GM06990 (cell line): ENCODE measurements around the gene RAB44.

Experiments used
- DNase-seq: peaks from one replicate; pipeline ENCODE4 v3.0.0-alpha.2; 2011; ENCODE audit not compliant: insufficient read length; ENCODE audit errors: extremely low read depth
- H3K27me3 ChIP-seq: replicated peaks from 2 replicates; pipeline ENCODE4 v1.6.0; 2011; ENCODE audit warnings: low read length; ENCODE audit not compliant: control insufficient read depth, insufficient read depth
- H3K36me3 ChIP-seq: 2 replicates; pipeline ENCODE4 v1.5.1; 2011; ENCODE audit warnings: low read length; ENCODE audit not compliant: control insufficient read depth, insufficient read depth
- H3K4me3 ChIP-seq: replicated peaks from 2 replicates; pipeline ENCODE4 v1.5.1; 2011; ENCODE audit warnings: low read depth, mild to moderate bottlenecking, control low read depth, low read length
- TF ChIP-seq, protein P1 (sequence below): IDR thresholded peaks from 2 replicates; pipeline ENCODE4 v1.5.1; 2011; ENCODE audit warnings: low read length, control low read depth, mild to moderate bottlenecking, inconsistent platforms; ENCODE audit not compliant: insufficient read depth, poor library complexity, severe bottlenecking

RAB44 gene

DNA sequence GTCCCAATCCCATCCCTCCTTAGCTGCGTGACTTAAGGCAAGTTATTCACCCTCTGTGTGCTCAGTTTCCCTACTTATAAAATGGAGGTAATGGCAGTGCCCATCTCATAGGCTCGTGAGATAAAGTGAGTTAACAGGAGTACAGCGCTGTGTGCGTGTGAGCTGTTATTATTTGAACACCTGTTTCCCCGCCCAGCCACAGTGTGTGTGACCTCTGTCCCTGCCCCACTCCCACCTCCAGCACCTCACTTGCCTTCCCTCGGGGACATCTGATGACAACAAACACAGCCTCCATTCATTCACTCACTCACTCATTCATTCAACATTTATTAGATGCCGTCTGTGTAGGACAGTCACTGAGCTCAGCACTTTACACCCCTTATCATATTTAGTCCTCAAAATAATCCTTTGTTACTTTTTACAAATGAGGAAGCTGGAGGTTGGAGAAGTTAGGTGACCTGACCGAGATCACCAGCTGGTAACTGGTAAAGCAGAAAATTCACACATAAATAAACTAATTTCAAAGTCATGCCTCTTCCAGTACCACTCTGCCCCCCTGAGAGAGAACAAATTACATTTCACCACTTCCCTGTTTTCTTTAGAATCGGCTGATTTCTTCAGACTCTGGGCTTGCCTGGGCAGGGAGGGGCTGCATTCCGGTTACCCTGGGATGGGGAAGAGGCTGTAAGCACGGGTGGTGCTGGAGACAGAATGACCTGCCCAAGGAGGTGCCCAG lies 83.0 kb downstream of the RAB44 start:
- Histone ChIP-seq H3K4me3 (no peak overlapping the region), H3K36me3 (no peaks in the 10 kb centered on the region), H3K27me3 (no peaks in the 10 kb centered on the region; the same call in 1 of the 2 replicates)
- TF ChIP-seq, protein P1, sequence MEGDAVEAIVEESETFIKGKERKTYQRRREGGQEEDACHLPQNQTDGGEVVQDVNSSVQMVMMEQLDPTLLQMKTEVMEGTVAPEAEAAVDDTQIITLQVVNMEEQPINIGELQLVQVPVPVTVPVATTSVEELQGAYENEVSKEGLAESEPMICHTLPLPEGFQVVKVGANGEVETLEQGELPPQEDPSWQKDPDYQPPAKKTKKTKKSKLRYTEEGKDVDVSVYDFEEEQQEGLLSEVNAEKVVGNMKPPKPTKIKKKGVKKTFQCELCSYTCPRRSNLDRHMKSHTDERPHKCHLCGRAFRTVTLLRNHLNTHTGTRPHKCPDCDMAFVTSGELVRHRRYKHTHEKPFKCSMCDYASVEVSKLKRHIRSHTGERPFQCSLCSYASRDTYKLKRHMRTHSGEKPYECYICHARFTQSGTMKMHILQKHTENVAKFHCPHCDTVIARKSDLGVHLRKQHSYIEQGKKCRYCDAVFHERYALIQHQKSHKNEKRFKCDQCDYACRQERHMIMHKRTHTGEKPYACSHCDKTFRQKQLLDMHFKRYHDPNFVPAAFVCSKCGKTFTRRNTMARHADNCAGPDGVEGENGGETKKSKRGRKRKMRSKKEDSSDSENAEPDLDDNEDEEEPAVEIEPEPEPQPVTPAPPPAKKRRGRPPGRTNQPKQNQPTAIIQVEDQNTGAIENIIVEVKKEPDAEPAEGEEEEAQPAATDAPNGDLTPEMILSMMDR: no peak
- DNase-seq: no peak

GRCh38 chr6:36781669-36782068 lies 84.0 kb downstream of the RAB44 start:
- TF ChIP-seq, protein P1: no peak
- Histone ChIP-seq H3K4me3 (no peak overlapping the region), H3K36me3 (no peaks in the 10 kb centered on the region), H3K27me3 (no peaks in the 10 kb centered on the region; the same call in 1 of the 2 replicates)
- DNase-seq: no peak
